NCI-H146 treated with DMSO at 0.1 percent for 48 hours (cell line): ENCODE data around the gene TMEM151A.
"Not testable (repeated sequence)": the region's sequence is repeated elsewhere in the genome, so short reads cannot be mapped to it uniquely, and the experiment has no call there.

Experiments used
- DNase-seq: peaks from one replicate; lab custom pipeline; 2025; ENCODE audit not compliant: unreplicated experiment; lab: John Stamatoyannopoulos, UW

The TMEM151A gene

GRCh38 chr11:66291706-66292542 lies at the start of gene TMEM151A:
Gene TMEM151A (plus strand): TSS chr11:66291894. CDS start chr11:66292014, 120 bp downstream.
- DNase-seq = no peak

- DNase-seq = no peak
These were observed 49.5 kb upstream of the TMEM151A start for GRCh38 chr11:66242095-66242765.

- no peak for DNase-seq
These were observed 47.7 kb upstream of the TMEM151A start for GRCh38 chr11:66243782-66244535.

GRCh38 chr11:66247295-66247694 lies 44.4 kb upstream of the TMEM151A start:
- no peak for DNase-seq

- no peak for DNase-seq
These were observed 43.9 kb upstream of the TMEM151A start for GRCh38 chr11:66247801-66248200.

GRCh38 chr11:66248903-66249302 lies 42.8 kb upstream of the TMEM151A start:
- no peak for DNase-seq

GRCh38 chr11:66251809-66252208 lies 39.9 kb upstream of the TMEM151A start:
- no peak for DNase-seq

GRCh38 chr11:66253081-66253480 lies 38.6 kb upstream of the TMEM151A start:
- not testable (repeated sequence) for DNase-seq

GRCh38 chr11:66258473-66258893 lies 33.2 kb upstream of the TMEM151A start:
- no peak for DNase-seq

- no peak for DNase-seq
These were observed 32.5 kb upstream of the TMEM151A start for GRCh38 chr11:66259225-66259624.

- DNase-seq = no peak
These were observed 31.7 kb upstream of the TMEM151A start for GRCh38 chr11:66259956-66260355.

GRCh38 chr11:66261578-66261977 lies 30.1 kb upstream of the TMEM151A start:
- DNase-seq = no peak

GRCh38 chr11:66262191-66262590 lies 29.5 kb upstream of the TMEM151A start:
- DNase-seq = no peak

GRCh38 chr11:66262696-66263095 lies 29.0 kb upstream of the TMEM151A start:
- no peak for DNase-seq

GRCh38 chr11:66263231-66263630 lies 28.5 kb upstream of the TMEM151A start:
- no peak for DNase-seq

GRCh38 chr11:66263785-66264184 lies 27.9 kb upstream of the TMEM151A start:
- no peak for DNase-seq

GRCh38 chr11:66264383-66264782 lies 27.3 kb upstream of the TMEM151A start:
- DNase-seq = no peak

GRCh38 chr11:66264914-66265313 lies 26.8 kb upstream of the TMEM151A start:
- no peak for DNase-seq

- DNase-seq = no peak
These were observed 25.9 kb upstream of the TMEM151A start for GRCh38 chr11:66265531-66266377.

- no peak for DNase-seq
These were observed 25.2 kb upstream of the TMEM151A start for GRCh38 chr11:66266378-66267038.
